ENCODE results near the gene BCL6.

DNA sequence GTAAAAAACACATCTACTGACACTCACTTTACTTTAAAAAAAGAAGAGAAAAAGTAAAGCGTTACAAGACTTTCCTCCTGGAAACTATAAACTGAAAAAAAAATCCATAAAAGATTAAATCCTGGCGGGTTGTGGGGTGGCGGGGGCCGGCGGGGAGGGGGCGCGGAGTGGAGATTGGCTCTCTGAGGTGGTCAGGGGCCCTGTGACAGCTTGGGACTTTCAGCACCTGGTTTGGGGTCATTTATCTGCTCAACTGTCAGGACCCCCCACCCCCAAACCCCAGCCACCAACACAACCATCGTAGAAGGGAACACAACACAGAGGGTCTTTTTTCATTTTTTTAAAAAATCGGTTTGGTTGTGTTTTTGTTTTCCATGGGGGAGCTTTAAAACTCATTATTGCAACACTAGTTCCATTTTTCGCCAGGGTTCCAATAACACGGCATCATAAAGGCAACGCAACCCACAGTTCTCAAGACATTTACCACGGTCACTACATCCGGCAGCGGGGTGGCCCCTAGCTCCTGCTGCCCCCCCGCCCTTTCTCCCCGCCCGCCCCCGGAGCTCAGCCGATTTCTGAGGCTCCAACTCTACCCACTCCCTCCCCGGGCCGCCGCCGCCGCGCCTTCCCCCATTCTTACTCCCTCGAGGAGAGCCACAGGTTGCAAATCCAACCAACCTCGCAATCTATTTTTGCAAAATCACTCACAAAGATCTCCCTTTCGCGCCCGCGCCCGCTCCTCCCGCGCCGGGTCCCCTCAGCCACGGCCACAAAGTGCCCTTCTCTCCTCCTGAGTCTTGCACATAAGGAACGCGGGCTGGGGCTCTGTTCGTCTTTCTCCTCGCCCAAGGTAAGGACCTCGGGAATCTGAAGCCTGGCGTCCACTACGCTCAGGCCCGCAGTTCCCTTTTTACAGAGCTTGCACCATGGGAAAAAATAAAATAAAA lies 1.8 kb downstream of the BCL6 start:
- TF ChIP-seq, protein P1, sequence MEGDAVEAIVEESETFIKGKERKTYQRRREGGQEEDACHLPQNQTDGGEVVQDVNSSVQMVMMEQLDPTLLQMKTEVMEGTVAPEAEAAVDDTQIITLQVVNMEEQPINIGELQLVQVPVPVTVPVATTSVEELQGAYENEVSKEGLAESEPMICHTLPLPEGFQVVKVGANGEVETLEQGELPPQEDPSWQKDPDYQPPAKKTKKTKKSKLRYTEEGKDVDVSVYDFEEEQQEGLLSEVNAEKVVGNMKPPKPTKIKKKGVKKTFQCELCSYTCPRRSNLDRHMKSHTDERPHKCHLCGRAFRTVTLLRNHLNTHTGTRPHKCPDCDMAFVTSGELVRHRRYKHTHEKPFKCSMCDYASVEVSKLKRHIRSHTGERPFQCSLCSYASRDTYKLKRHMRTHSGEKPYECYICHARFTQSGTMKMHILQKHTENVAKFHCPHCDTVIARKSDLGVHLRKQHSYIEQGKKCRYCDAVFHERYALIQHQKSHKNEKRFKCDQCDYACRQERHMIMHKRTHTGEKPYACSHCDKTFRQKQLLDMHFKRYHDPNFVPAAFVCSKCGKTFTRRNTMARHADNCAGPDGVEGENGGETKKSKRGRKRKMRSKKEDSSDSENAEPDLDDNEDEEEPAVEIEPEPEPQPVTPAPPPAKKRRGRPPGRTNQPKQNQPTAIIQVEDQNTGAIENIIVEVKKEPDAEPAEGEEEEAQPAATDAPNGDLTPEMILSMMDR (IDR thresholded peaks at IDR 0.05): peak in 1 of 3 donors; percentile 8
- peak; percentile 32 for TF ChIP-seq POLR2A (IDR thresholded peaks at IDR 0.05)
- TF ChIP-seq EP300 (IDR thresholded peaks at IDR 0.05): no peak

All from ovary (tissue), 3 donors.